CMK (cell line): ENCODE results near the gene FAM234B.

Experiments used
- DNase-seq: peaks from one replicate; pipeline ENCODE4 v3.0.0-alpha.2; 2010; ENCODE audit warnings: low read depth

Gene FAM234B

DNA sequence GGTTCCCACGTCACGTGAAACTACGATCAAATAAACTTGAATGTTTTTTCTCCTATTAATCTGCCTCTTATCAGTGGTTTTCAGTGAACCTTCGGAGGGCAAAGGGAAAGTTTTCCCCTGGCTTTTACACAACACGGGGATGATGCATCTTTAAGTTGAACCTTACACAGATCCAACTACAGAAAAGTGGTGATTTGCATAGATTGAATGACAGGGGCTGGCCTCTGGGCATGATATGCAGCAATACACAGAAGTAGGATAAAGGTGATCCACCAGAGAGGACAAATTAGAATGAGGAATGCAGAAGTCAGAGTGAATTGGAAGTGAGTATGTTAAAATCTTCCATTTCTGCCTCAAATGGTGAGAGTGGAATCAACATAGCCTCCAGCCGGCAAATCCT is 47.7 kb downstream of the FAM234B start:
- no peak for DNase-seq

DNA sequence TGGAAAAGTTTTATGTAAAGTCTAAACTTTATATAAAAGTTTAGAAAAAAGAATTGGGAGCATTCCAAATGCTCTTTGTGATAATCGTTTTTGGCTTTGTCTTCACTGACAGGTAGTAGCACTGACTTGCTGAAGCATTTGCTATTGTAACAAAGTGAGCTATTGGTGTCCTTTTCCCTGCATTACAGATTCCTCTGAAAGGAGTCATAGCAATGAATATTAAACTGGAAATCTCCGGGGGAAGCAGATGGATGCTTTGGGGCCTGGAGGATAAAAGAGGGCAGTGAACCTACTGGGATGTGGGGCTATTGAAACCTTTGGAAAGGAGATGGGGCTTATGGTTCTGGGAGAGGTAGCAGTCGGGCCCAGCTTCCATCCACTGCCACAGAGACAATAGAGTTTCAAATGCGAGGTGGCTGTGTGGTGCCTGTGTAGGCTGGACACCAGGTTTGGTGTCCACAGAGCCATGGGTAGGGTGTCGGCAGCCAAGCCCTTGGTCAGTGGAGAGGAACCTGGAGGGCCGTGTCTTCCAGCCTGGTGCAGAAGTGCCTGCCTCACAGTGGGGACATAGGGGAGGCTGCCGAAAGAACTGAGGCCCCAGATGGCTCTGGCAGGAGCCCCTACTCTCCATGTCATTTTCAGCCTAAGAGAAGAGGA is 49.1 kb downstream of the FAM234B start:
- DNase-seq, result no peak

DNA sequence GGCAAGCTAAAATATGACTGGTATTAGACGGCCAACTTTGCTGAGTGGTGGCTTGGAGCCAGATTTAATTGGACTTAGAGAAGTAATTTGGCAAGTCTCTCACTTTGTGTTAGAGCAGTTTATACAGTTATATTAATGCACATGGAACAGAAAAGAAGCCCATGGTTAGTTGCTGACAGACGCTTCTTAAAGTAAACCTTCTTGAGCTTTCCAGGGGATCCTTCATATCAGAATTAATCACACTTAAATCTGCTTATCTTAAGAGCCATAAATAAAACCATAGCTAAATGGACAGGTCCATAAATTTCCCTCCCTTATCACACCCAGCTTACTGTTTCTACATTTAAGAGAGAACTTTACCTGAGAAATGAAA is 49.7 kb downstream of the FAM234B start:
- no peak for DNase-seq

DNA sequence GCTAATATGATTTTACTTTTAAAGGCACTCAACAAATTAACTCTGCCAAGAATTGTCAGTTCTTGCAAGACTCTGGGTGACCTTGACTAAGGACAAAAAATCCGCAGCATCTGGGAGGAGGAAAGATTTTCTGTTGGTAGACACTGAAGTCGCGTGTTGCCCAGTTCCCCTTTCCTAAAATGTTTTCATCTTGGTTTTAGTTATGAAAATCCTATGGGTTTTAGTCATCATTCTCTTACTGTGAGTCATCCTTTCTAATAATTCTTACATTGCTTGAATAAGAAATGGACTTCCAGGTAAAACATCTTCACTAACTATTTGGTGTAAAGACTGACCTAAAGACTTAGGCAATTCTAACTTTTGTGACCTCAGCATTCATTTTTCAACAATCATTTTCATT is 50.2 kb downstream of the FAM234B start:
- DNase-seq, result no peak

DNA sequence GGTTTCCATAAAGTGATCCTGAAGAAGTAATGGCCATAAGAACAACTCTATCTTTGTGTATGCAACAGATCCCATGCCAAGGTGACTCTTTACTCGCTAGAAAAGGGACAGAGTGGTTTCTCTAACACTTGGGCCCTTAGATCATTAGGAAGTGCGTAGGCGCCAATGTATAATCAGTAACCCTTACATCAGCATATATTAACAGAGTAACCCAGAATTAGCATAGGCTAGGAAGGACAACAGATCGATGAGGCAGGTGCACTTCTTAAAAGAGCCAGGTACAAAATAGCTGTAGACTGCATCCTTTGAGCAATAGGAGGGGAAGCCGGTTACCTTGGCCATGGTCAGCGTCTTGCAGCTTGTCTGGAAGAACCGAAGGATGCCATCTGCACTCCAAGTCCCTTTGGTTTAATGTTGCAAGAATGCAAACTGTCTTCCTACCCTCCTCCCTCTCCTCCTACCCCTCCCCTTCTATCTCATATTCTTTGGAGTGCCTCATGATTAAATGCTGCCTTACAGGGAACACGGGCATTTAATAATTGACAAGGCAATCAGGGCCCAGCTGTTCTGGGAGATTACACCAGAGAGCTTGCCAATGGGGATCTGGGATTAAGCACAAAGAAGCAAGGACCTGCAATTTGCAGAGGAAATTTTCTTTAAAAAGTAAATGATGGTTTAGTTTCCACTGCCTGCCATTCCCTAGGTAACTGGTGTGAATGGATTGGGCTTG is 51.2 kb downstream of the FAM234B start:
- DNase-seq, result no peak

DNA sequence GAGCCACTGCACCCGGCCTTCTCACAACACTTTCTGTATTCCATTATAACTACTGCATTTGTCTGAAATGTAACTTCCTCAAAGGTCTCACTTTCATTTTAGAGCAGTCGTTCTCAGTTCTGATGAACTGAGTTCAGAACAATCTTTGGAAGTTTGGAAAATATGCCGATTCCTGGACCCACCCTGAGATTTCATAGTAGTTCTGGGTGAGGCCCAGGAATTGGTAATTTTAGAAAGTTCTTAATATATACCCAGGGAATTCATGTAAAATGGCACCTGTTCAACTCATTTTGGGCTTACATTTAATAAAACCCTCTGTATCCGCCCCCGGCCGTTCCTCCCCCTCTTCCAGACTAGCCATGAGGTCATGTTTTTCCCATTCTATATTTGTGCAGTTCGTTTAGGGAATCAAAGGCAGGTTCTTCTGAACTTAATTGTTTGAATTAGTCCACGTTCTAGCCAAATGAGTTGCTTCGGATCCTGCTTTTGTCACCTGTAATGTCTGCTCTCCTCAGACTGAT is 53.4 kb downstream of the FAM234B start:
- no peak for DNase-seq

DNA sequence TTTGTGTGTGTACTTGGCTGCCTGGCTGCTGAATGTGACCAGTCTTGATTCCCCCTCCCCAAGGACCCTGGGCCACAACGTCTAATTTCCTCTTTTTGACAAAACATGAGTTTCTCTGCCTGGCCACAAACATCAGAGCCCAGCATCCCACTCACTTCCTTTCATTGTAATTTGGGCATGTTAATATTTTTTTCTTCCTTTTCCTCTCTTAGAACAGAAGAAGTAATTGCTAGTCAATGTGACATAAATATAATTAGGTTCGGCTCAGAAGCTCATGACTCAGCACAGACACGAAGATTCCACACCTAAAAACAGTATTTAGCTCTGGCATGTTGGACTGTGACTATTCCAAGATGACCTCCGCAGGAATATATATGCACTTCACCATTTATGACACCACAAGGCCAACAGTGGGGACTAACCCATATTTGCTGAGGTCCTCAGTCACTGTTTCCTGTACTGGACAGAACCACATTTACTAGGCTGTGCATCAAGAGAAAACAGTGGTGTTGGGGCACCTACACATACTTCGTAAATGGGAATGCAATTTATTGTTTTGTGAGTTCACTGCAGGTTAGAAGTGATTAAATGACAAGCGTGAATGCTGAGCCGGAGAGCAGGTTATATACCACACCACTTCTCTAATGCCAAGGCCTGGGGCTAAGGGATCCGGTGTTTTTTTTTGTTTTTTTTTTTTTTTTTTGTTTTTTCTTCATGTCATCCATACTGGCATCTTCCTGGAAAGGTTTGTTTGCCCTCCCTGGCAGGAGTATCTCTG is 55.1 kb downstream of the FAM234B start:
- no peak for DNase-seq

DNA sequence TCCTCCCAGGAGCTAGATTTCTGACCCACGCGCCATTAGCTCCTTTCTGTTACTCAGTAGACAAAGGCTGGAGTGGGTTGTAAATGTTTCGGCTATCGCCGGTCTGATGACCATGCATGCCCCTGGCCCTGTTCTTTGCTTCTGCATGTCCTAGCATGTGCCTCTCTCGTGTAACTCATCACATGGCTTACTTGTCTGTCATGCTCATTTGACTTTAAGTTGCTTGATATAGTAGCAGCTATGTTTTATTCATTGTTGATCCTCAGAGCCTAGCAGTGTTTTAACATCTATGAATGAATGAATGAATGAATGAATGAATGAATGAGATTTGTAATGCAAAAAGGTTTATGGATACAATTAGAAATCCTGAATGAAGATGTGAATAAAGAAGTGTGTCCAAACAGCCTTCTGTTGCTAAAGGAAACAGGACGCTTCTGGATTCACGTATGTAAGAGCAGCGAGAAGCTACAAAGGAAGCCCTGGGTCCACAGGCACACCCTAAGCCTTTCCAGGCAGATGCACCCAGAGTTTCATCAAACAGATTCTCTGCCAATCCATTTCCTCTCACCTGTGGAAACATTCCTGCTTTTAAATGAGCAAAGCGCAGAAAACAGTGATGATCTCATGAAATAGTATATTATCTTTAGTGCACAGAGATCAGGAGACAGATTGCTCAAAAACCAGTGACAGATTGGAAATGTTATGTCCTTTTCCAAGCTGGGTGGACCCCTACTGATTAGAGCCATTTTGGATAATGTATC is 55.8 kb downstream of the FAM234B start:
- no peak for DNase-seq

DNA sequence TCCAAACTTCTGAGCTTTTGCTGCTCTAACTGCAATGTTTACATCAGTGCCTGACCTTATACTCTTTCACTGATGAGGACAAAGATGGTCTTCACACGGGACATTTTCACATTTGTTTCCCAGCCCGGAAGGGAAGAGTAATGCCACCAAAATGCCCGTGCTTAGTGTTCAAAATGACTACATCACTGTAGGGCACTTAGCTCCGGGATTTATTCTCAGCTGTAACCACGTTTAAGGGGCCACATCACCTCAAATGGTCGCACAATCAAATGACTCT is 56.4 kb downstream of the FAM234B start:
- no peak for DNase-seq

DNA sequence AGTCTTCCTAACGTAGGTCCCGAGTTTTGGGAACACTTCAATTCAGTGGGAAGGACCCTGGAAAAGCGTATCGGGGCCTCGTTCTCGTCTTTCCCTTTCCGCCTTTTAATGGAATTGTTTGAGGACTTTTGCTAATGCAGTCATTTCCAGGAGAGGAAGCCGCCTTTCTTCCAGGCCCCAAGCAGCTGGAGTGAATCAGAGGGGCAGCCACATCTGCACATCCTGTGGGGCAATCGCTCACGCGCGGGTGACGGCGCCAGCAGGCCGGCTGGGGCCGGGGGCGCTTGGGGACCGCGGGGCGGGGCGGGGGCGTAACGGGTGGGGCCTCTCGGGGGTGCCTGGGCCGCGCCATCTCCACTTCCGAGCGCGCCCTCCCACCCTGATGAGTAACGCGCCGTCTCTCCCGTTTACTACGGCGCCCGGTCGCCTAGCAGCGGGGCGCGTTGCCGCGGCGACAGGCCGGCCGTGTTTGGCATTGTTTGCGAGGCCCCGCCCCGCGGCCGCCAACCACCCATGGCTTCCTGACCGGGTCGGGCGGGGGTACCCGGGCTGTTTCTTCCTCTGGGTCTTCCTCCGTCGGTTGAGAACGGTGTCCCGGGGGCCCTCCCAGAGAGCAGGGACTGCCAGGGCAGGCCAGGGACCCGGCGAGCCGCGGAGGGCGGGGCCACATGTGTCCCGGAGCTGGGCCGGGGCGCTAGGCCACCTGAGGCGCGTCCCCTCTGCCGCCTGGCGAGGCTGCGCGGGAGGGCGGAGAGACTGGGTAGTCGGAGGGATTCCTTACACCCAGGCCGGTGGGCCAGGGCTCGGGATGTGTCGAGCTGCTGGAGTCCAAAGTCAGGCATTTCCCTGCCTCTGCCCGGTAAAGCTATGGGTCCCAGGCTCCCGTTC is 56.9 kb downstream of the FAM234B start:
- peak; percentile 43 for DNase-seq

DNA sequence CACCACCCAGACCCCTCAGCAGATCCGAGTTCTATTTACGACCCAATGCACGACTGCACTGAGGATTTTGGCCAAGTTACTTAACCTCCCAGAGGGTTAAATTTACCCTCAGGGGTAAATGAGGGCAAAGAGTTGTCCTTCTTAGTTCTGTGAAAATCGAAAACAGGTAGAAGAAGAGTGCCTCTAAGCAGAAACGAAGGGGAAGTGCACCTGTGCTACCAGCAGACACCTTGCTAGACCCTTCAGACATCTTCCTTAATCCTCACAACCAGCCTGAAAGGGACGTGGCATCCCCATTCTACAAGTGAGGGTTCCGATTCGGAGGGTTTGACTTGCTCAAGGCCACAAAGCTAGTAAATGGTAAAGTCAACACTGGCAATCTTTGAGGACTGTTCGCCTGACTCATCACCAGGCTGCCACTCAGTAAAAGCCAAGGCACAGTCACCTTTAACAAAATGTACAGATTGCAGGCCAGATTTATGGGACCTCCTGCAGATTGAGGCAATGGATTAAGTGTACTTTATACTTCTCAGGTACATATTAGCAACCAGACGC is 57.7 kb downstream of the FAM234B start:
- no peak for DNase-seq

DNA sequence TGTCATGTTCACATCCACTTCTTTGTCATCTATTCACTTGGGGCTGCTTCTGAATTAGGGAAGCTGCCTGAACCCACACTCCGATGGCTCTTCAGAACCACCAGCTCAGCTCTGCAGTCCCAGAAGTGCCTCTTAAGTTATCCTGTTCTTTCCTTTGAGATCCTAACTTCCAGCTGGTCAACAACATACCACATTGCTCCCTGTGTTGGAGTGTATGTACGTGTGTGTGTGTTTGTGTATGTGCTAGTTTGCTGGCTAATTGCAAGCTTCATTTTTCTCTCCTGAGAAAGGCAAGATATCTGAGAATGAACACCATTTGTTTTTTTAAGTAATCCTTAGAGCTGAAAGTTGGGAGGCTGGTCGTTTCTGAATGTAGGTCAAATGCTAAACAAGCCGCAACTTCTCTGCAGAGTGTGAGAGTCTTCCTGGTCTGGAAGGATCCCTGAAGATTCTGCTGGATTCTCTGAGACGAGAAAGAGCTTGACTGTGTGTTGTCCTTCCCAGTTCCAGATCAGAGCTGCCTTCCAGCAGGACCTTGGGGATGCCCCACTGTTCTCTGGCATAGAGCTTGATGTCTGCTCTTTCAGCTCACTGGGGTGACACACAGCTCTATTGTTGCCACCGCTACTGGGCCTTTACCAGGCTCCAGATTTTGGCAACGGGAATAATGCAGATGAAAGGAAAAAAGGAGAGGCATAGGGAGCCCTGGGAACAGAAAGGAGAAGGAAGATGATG is 58.4 kb downstream of the FAM234B start:
- no peak for DNase-seq

DNA sequence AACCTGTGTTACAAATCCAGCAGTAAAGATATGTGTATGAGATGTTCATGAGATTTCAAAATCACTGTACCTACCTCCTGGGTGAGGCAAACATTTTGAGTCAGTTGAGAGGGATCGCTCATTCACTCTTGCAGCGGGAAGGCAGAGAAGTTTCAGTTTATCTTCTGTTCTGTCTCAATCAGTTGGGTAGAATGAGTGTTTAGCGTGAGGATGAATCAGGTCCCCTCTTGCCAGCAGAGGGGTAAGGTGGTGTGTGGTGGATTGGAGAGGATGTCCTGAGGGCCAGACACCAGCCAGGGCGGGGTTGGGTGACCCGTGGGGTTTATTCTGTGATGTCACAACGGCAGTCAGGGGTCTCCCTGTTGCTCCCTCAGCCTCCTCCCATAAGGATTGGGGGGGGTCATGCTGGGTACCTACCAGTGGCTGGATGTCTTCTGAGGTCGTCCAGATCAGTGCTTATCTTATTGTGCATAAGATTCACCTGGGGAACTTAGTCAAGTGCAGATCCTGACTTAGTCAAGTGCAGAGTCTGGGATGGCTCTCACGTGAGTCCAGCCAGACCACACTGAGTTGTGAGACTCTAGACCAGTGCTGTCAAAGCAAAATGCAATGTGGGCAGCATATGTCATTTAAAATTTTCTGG is 59.3 kb downstream of the FAM234B start, which contains the start of gene GSG1:
GSG1 (minus strand) TSS at position 277 of the 643 bp plus-strand sequence; CDS start at position 122, 155 bp downstream.
- no peak for DNase-seq

DNA sequence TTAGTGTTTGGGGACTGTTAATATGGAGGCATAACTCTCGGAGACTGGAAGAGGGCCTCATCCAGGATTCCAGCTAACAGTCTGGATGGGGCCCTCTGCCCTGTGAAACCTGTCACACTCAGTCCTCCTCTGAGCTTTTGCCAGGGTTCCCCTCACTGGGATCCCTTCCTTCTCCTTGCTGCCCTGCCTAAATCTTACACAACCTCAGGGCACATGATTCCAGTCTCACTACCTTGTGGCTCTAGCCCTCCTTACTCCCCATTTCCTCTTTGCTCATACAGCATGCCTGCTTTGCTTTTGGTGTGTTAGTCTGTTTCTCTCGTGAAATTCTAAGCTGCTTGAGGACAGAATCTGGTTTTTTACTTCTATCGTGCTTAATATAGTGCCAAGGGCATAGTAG is 60.2 kb downstream of the FAM234B start:
- DNase-seq, result no peak

DNA sequence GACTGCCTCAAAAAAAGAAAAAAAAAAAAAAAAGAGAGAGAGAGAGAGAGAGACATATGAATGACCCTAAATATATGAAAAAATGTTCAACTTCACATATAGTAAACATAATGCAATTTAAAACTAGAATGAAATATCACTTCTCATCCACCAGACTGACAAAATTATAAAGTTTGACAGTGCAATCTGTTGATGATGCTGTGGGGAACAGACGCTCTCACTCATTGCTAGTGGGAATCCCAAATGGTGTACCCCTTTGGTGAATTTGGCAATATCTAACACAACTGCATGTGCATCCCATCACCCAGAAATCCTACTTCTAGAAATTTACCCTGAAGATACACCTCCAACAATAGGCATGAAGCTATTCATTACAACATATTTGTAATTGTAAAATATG is 61.6 kb downstream of the FAM234B start:
- no peak for DNase-seq

DNA sequence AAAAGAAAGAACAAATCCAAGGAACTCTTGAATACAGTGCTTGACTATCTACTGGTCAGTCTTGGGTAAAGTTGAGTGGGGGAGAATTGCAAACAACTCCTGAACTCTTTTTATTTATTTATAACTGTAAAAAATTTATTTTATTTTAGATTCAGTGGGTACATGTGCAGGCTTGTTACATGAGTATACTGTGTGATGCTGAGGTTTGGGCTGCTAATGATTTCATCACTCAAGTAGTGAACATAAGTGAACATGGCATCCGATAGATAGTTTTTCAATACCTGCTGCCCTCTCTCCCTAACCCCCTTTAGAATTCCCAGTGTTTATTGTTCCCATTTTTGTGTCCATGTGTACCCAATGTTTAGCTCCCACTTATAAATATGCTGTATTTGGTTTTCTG is 62.5 kb downstream of the FAM234B start:
- no peak for DNase-seq

DNA sequence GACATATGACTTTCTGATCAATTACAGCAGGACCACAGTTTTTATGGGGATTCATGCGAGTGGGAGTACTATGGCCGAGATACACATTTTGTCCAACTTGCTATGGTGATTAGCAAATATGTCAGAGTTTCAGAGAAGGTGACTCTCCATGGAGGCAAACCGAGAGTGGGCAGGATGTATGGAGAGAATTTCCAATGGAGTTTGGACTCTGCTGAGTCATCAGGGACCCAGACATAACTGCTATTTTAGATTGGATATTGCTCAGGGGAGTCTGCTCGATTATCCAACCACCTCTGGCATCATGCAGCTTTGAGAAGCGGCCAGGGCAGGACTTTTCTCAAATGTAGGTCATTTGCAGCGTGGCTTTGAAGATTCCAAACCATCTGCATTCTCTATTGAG is 68.8 kb downstream of the FAM234B start:
- DNase-seq, result no peak

DNA sequence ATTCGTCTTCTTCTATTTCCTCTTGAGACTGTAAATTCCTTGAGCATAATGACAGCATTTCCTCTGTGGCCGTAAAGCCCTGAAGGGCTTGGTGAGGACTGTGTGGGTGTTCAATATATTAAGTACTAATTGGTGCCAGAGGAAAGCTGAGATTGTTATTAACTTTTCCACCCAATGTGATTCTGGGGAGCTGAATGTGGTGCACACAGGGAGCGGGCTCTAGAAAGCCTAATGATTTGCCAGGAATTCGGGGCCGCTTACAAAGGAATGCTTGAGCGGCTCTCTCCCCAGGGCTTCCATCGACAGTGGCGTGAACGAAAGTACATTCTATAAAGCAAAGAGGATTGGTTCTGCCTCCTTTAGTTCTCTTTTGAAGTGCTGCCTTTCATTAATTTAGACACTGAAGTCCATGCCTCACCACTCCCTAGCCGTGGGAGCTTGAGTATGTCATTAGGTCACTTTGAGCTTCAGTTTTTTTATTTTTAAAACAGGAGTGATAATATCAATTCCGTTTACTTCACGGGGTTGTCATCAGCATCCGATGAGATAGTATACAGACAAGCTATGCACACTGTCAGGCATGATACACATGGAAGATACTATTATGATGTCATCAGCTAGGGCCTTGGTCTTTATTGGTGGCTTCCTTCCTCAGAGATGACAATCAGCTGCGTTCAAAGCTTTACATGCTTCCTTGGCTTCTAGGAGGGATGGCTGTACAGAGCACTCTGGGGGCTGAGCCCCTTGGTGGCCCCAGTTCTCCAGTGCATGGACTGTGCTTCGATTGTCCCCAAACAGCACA is 70.3 kb downstream of the FAM234B start:
- DNase-seq, result no peak

DNA sequence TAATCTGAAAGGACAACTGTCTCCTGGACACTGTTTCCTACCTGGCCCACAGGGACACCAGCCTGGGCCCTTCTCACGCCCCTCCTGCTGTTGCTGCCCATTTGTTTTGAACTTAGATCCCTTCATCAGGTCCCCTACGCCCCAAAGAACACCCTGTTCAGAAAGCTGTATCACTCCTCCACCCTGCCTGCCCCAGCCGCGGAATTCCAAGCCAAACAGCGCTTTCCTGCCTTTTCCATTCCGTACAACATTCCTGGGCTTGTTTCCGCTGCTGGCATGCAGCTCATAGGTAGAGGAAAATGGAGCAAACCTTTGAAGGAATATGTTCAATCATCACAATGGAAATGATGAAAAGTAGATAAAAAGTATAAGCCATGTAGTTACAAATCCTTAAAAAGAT is 72.1 kb downstream of the FAM234B start:
- no peak for DNase-seq
